IMR-90 (cell line): ENCODE measurements around the gene ECSCR. TPM values are rescaled to one million over a fixed set of nuclear protein-coding genes. Genes with fewer than 3 reads are reported as not detected.
A peak's percentile ranks its signal among the peaks of the same experiment; 100 is the strongest.

Experiments used
- ATAC-seq: fragments of 200-7000 bp; cut with Tn5 transposase; 2 replicates; pipeline ENCODE4 v1.9.1; 2020; ENCODE audit warnings: low read depth, mild to moderate bottlenecking, moderate library complexity
- BruUV-seq: library from RNA; stranded (reverse); fragments of 400-500 nt; replicated peaks from 2 replicates; lab custom pipeline; 2021; lab: Mats Ljungman, UMichigan
- CTCF ChIA-PET: fragments of 300-600 bp; formaldehyde crosslinking; extraction: SDS; loops from one replicate; lab custom pipeline; 2021; ENCODE audit warnings: antibody characterized with exemption; lab: Yijun Ruan, JAX
- POLR2A ChIA-PET: fragments of 300-600 bp; sonication (Branson Sonifier 250); formaldehyde crosslinking; loops from one replicate; lab custom pipeline; 2022; ENCODE audit warnings: antibody characterized with exemption; ENCODE audit not compliant: unreplicated experiment; lab: Charles Lee
- DNase-seq: peaks from one replicate; pipeline ENCODE4 v3.0.0; 2013
- H2AFZ ChIP-seq: replicated peaks from 2 replicates; pipeline ENCODE3; 2013; ENCODE audit warnings: low read length, mild to moderate bottlenecking; ENCODE audit not compliant: poor library complexity
- H2AK5ac ChIP-seq: 2 replicates; pipeline ENCODE4 v1.6.1; 2013; ENCODE audit warnings: low read depth, low read length, inconsistent platforms
- H2AK9ac ChIP-seq: replicated peaks from 2 replicates; pipeline ENCODE3; 2013; ENCODE audit warnings: mild to moderate bottlenecking, low read depth, low read length, moderate library complexity; ENCODE audit not compliant: poor library complexity
- H2BK120ac ChIP-seq: 2 replicates; pipeline ENCODE4 v1.6.1; 2013; ENCODE audit warnings: low read depth, low read length, inconsistent platforms
- H2BK15ac ChIP-seq: 3 replicates; pipeline ENCODE4 v1.6.1; 2013; ENCODE audit warnings: low read depth, low read length, inconsistent platforms
- H2BK20ac ChIP-seq: 2 replicates; pipeline ENCODE4 v1.6.1; 2013; ENCODE audit warnings: low read depth, mild to moderate bottlenecking, inconsistent platforms, low read length, moderate library complexity
- H2BK5ac ChIP-seq: 2 replicates; pipeline ENCODE4 v1.6.1; 2013; ENCODE audit warnings: mild to moderate bottlenecking, low read depth, low read length, inconsistent platforms; ENCODE audit not compliant: poor library complexity, severe bottlenecking
- H3K14ac ChIP-seq: replicated peaks from 2 replicates; pipeline ENCODE4 v1.6.1; 2013; ENCODE audit warnings: low read depth, low read length, inconsistent platforms
- H3K18ac ChIP-seq: 2 replicates; pipeline ENCODE4 v1.6.1; 2013; ENCODE audit warnings: low read depth, low read length, control low read depth
- H3K23ac ChIP-seq: 2 replicates; pipeline ENCODE4 v1.6.1; 2013; ENCODE audit warnings: low read depth, low read length, inconsistent platforms
- H3K27ac ChIP-seq: 2 replicates; pipeline ENCODE4 v1.5.1; 2013; ENCODE audit warnings: mild to moderate bottlenecking, control low read depth, low read length; ENCODE audit not compliant: insufficient read depth
- H3K27me3 ChIP-seq: 2 replicates; pipeline ENCODE4 v1.6.1; 2013; ENCODE audit warnings: low read length; ENCODE audit not compliant: control insufficient read depth, insufficient read depth
- H3K36me3 ChIP-seq: 2 replicates; pipeline ENCODE4 v1.6.1; 2013; ENCODE audit warnings: low read length, mixed read lengths; ENCODE audit not compliant: control insufficient read depth, insufficient read depth
- H3K4ac ChIP-seq: 2 replicates; pipeline ENCODE4 v1.6.1; 2013; ENCODE audit warnings: low read depth, low read length, inconsistent platforms
- H3K4me1 ChIP-seq: 2 replicates; pipeline ENCODE4 v1.6.1; 2013; ENCODE audit warnings: low read length, mixed read lengths; ENCODE audit not compliant: control insufficient read depth, insufficient read depth
- H3K4me2 ChIP-seq: 2 replicates; pipeline ENCODE4 v1.6.1; 2013; ENCODE audit warnings: low read depth, mild to moderate bottlenecking, control low read depth, low read length, moderate library complexity
- H3K4me3 ChIP-seq: 2 replicates; pipeline ENCODE4 v1.5.1; 2013; ENCODE audit warnings: low read depth, mild to moderate bottlenecking, control low read depth, low read length, moderate library complexity; ENCODE audit not compliant: insufficient read depth
- H3K56ac ChIP-seq: 2 replicates; pipeline ENCODE4 v1.6.1; 2013; ENCODE audit warnings: low read length, inconsistent platforms; ENCODE audit not compliant: insufficient read depth; ENCODE audit errors: extremely low read depth
- H3K79me1 ChIP-seq, 2 experiments: 2 replicates each; pipeline ENCODE4 v1.6.1; 2013; ENCODE audit warnings: low read length in 2 of 2, inconsistent platforms in 1 of 2, low read depth in 1 of 2
- H3K9ac ChIP-seq: 2 replicates; pipeline ENCODE4 v1.6.1; 2013; ENCODE audit warnings: low read depth, low read length, control low read depth
- H3K9me1 ChIP-seq: 2 replicates; pipeline ENCODE4 v1.6.1; 2013; ENCODE audit warnings: low read length, inconsistent platforms; ENCODE audit not compliant: insufficient read depth
- H3K9me3 ChIP-seq: 2 replicates; pipeline ENCODE4 v1.6.1; 2013; ENCODE audit warnings: low read length; ENCODE audit not compliant: control insufficient read depth, insufficient read depth
- H4K20me1 ChIP-seq: 2 replicates; pipeline ENCODE4 v1.6.1; 2013; ENCODE audit warnings: low read length, inconsistent platforms; ENCODE audit not compliant: insufficient read depth
- H4K5ac ChIP-seq: 2 replicates; pipeline ENCODE4 v1.6.1; 2013; ENCODE audit warnings: mild to moderate bottlenecking, low read depth, low read length, control low read depth
- H4K8ac ChIP-seq, 2 experiments: 2 replicates each; pipeline ENCODE4 v1.6.1; 2013; ENCODE audit warnings: low read depth in 2 of 2, low read length in 2 of 2, control low read depth in 1 of 2, inconsistent platforms in 1 of 2
- H4K91ac ChIP-seq: 2 replicates; pipeline ENCODE4 v1.6.1; 2013; ENCODE audit warnings: low read depth, low read length, inconsistent platforms; ENCODE audit not compliant: insufficient read depth
- CHD1 ChIP-seq: IDR thresholded peaks from 2 replicates; pipeline ENCODE4 v1.6.1; 2012; ENCODE audit warnings: low read depth, low read length, improper control_type of control experiment
- CTCF ChIP-seq: conservative IDR thresholded peaks from 2 replicates; pipeline ENCODE4 v1.5.1; 2012; ENCODE audit warnings: mild to moderate bottlenecking, low read depth, low read length, improper control_type of control experiment
- MAFK ChIP-seq: IDR thresholded peaks from 2 replicates; pipeline ENCODE4 v1.6.1; 2012; ENCODE audit warnings: low read depth, low read length, improper control_type of control experiment
- MAZ ChIP-seq: IDR thresholded peaks from 2 replicates; pipeline ENCODE4 v1.6.1; 2012; ENCODE audit warnings: low read depth, mild to moderate bottlenecking, low read length, improper control_type of control experiment, moderate library complexity, borderline replicate concordance
- MXI1 ChIP-seq: IDR thresholded peaks from 2 replicates; pipeline ENCODE4 v1.6.1; 2012; ENCODE audit warnings: low read depth, mild to moderate bottlenecking, low read length, moderate library complexity, borderline replicate concordance
- POLR2A ChIP-seq: IDR thresholded peaks from 2 replicates; pipeline ENCODE4 v1.6.1; 2012; ENCODE audit warnings: mild to moderate bottlenecking, low read depth, low read length
- RCOR1 ChIP-seq: IDR thresholded peaks from 2 replicates; pipeline ENCODE4 v1.6.1; 2012; ENCODE audit warnings: mild to moderate bottlenecking, low read length, improper control_type of control experiment; ENCODE audit not compliant: insufficient replicate concordance
- RFX5 ChIP-seq: IDR thresholded peaks from 2 replicates; pipeline ENCODE4 v1.8.0; 2012; ENCODE audit warnings: low read depth, mild to moderate bottlenecking, low read length, moderate library complexity
- SMC3 ChIP-seq: fragments of 150-350 bp; IDR thresholded peaks from 2 replicates; pipeline ENCODE4 v1.6.1; 2016; ENCODE audit warnings: low read depth, mild to moderate bottlenecking, antibody characterized with exemption, low read length, moderate library complexity
- WGBS, 2 experiments: methylation state at CpG; one replicate each; pipeline versions ENCODE4 v1.1.5 to v1.1.7; 2013; ENCODE audit warnings: missing lambda C conversion rate in 2 of 2; ENCODE audit not compliant: insufficient read length in 1 of 2; ENCODE audit errors: extremely low coverage in 2 of 2; 5-methylcytosine and 5-hydroxymethylcytosine counted together
- dilution Hi-C: fragments of 300-500 bp; cut with HindIII; formaldehyde crosslinking; loops from one replicate; pipeline ENCODE4 v1.14.3; 2018; ENCODE audit warnings: low sequenced_read_pairs; ENCODE audit not compliant: unreplicated experiment
- in situ Hi-C: fragments of 300-500 bp; cut with MboI; formaldehyde crosslinking; loops from 3 replicates; pipeline ENCODE4 v1.14.3; 2019; ENCODE audit warnings: low sequenced_read_pairs, inconsistent platforms, mixed read lengths
- intact Hi-C: fragments of 100-400 bp; cut with micrococcal nuclease; formaldehyde crosslinking; loops from 2 replicates; pipeline ENCODE4 v1.10.0; 2022
- polyA plus RNA-seq, 3 experiments: library from polyadenylated mRNA; depleted of rRNA; stranded (reverse); fragments of >200 nt; gene quantifications; 2 replicates each; pipeline ENCODE4 v1.2.3, GENCODE V29; 2012; ENCODE audit warnings: low replicate concordance in 1 of 3
- total RNA-seq: library from RNA; depleted of rRNA; stranded (reverse); fragments of >200 nt; gene quantifications from 2 replicates; pipeline ENCODE4 v1.2.3, GENCODE V29; 2012
- TF ChIP-seq, protein P1 (sequence below): fragments of 150-350 bp; IDR thresholded peaks from 2 replicates; pipeline ENCODE4 v1.6.1; 2017; ENCODE audit warnings: mild to moderate bottlenecking, antibody characterized with exemption, low read length, low read depth

Gene ECSCR
- total and polyA plus RNA-seq, 2 of the 4 experiments (the other 2 are of a cell fraction): 3.6 to 3.9 TPM

- Histone ChIP-seq H3K56ac (peak within 1 kb of the TSS; percentile 88; the same call in 1 of the 2 replicates), H3K4me3 (peak within 1 kb of the TSS; percentile 87), H3K79me1 (peaks cover 12 to 19% of the 10 kb centered on the region in 2 experiments; a peak in 3 of 4 replicates), H2BK20ac (peak within 1 kb of the TSS; percentile 64; the same call in 1 of the 2 replicates), H3K9me3 (no peaks in the 10 kb centered on the region), H3K27ac (peak within 1 kb of the TSS; percentile 86), H2BK120ac (peak within 1 kb of the TSS; percentile 81), H2BK5ac (peak within 1 kb of the TSS; percentile 79), H2AFZ (peak within 1 kb of the TSS; percentile 100), H3K14ac (peak within 1 kb of the TSS; percentile 99), H4K20me1 (no peaks in the 10 kb centered on the region), H4K5ac (peak within 1 kb of the TSS; percentile 93), H4K91ac (peak within 1 kb of the TSS; percentile 95), H3K4me1 (peaks cover 10% of the 10 kb centered on the region), H2BK15ac (peak within 1 kb of the TSS; percentile 86; the same call in 1 of the 3 replicates), H3K4me2 (peak within 1 kb of the TSS; percentile 80), H3K18ac (peak within 1 kb of the TSS; percentile 89), H3K27me3 (no peaks in the 10 kb centered on the region), H3K36me3 (peaks cover 4% of the 10 kb centered on the region; the same call in 1 of the 2 replicates), H2AK9ac (peak within 1 kb of the TSS; percentile 97), H3K9me1 (peaks cover 16% of the 10 kb centered on the region; the same call in 1 of the 2 replicates), H4K8ac (peak within 1 kb of the TSS; percentile 56 to 99), H3K9ac (peak within 1 kb of the TSS; percentile 93), H3K23ac (peak within 1 kb of the TSS; percentile 97; the same call in 1 of the 2 replicates), H2AK5ac (peak within 1 kb of the TSS; percentile 83; the same call in 1 of the 2 replicates), H3K4ac (peak within 1 kb of the TSS; percentile 99)
- DNase-seq (peak; percentile 89), ATAC-seq (peak; percentile 98)
- 5% methylated on average over 39 of the region's 49 CpGs; no CpG with 5 or more reads in 1 of the 2 experiments for WGBS, 2 experiments
- no TSS peak for BruUV-seq
- dilution Hi-C loops (no loop called here), intact Hi-C loops (loop anchor here (5.0 kb wide), 1 partner anchor 123 kb away; the partner anchor contains the start of gene UBE2D2), in situ Hi-C loops (no loop called here)
- TF ChIP-seq, protein P1, sequence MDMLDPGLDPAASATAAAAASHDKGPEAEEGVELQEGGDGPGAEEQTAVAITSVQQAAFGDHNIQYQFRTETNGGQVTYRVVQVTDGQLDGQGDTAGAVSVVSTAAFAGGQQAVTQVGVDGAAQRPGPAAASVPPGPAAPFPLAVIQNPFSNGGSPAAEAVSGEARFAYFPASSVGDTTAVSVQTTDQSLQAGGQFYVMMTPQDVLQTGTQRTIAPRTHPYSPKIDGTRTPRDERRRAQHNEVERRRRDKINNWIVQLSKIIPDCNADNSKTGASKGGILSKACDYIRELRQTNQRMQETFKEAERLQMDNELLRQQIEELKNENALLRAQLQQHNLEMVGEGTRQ: no peak
- TF ChIP-seq MAZ (peak; percentile 77; the same call in 1 of the 2 replicates), CTCF (no peak), RFX5 (no peak), MXI1 (0 out of 2 replicates have a peak, but pooled peaks have one; percentile 45), RCOR1 (no peak), SMC3 (no peak), MAFK (no peak), CHD1 (0 out of 2 replicates have a peak, but pooled peaks have one; percentile 46), POLR2A (peak; percentile 78)
- POLR2A ChIA-PET: interaction anchor here (0.6 kb wide), 1 partner anchor 167 kb away, joined by 4 read pairs; no protein-coding TSS in a partner anchor
- CTCF ChIA-PET: interaction anchor here (1.0 to 1.5 kb wide), 4 partner anchors 9 to 74 kb away, joined by 3 to 4 read pairs (median 4); no protein-coding TSS in a partner anchor
These were observed 23.3 kb downstream of the ECSCR start, which contains the start of gene DNAJC18 for GRCh38 chr5:139439013-139439903. Gene DNAJC18 (minus strand): TSS chr5:139439525. CDS start chr5:139439445, 80 bp downstream.
